ENCODE measurements around the gene WDR46. TPM values are rescaled to one million over a fixed set of nuclear protein-coding genes. Genes with fewer than 3 reads are reported as not detected.
A peak's percentile ranks its signal among the peaks of the same experiment; 100 is the strongest.

The WDR46 gene
- total RNA-seq, 4 donors from 2014 or later = 46.5 to 88.4 (median 69.1) TPM

GRCh38 chr6:33313709-33314514, 24.9 kb upstream of the WDR46 start, which contains the start of gene TAPBP:
Gene TAPBP (minus strand): TSS chr6:33314078. CDS start chr6:33314041, 37 bp downstream.
- 0 to 1% methylated on average over 36 to 46 of the region's 47 CpGs for WGBS, 2 donors
- DNase-seq (ENCODE audit: low spot score in 2 of 2) = peak; percentile 36 to 40

GRCh38 chr6:33313105-33313708, 24.2 kb upstream of the WDR46 start:
- H3K4me1 ChIP-seq = peaks cover 0 to 55% (median 29%) of the 10 kb centered on the region in 4 donors
- TF ChIP-seq CTCF (IDR thresholded peaks at IDR 0.05) (no peak), EP300 (IDR thresholded peaks at IDR 0.05) (no peak), POLR2A (IDR thresholded peaks at IDR 0.05) (no peak)
- H3K27me3 ChIP-seq = no peaks in the 10 kb centered on the region
- H3K27ac ChIP-seq = peak overlapping the region; percentile 85 to 98 (median 95)
- H3K9me3 ChIP-seq = no peaks in the 10 kb centered on the region
- WGBS, 2 donors = 0% methylated on average over 32 to 33 of the region's 33 CpGs
- DNase-seq (ENCODE audit: low spot score in 2 of 2) = peak; percentile 34 to 44
- H3K36me3 ChIP-seq = peaks cover 0 to 27% (median 0%) of the 10 kb centered on the region in 3 donors
- H3K4me3 ChIP-seq = peak overlapping the region; percentile 68 to 88 (median 78)

More at GRCh38 chr6:33313709-33314514, 24.9 kb upstream of the WDR46 start, which contains the start of gene TAPBP:
- H3K9me3 ChIP-seq = no peaks in the 10 kb centered on the region
- H3K36me3 ChIP-seq = peaks cover 0 to 29% (median 4%) of the 10 kb centered on the region in 3 donors
- H3K4me1 ChIP-seq = peaks cover 0 to 62% (median 33%) of the 10 kb centered on the region in 4 donors
- TF ChIP-seq CTCF (IDR thresholded peaks at IDR 0.05) (no peak), POLR2A (IDR thresholded peaks at IDR 0.05) (peak; percentile 28 to 49), EP300 (IDR thresholded peaks at IDR 0.05) (peak in 1 of 2 donors; percentile 75)
- peak within 1 kb of the TSS; percentile 68 to 88 (median 78) for H3K4me3 ChIP-seq
- H3K27ac ChIP-seq = peak within 1 kb of the TSS; percentile 85 to 98 (median 95)
- H3K27me3 ChIP-seq = no peaks in the 10 kb centered on the region

- H3K27me3 ChIP-seq = no peaks in the 10 kb centered on the region
- H3K36me3 ChIP-seq = peaks cover 0 to 29% (median 0%) of the 10 kb centered on the region in 3 donors
- H3K27ac ChIP-seq = peak overlapping the region; percentile 85 to 98 (median 95)
- H3K4me1 ChIP-seq = peaks cover 0 to 54% (median 29%) of the 10 kb centered on the region in 4 donors
- no peaks in the 10 kb centered on the region for H3K9me3 ChIP-seq
- H3K4me3 ChIP-seq = peak overlapping the region; percentile 68 to 88 (median 78)
- TF ChIP-seq EP300 (IDR thresholded peaks at IDR 0.05) (no peak), CTCF (IDR thresholded peaks at IDR 0.05) (no peak), POLR2A (IDR thresholded peaks at IDR 0.05) (no peak)
- 6 to 10% methylated on average over 28 to 29 of the region's 29 CpGs for WGBS, 2 donors
- DNase-seq (ENCODE audit: low spot score in 2 of 2) = peak; percentile 61 to 67
Observed at GRCh38 chr6:33312361-33313104, 23.5 kb upstream of the WDR46 start.

- peaks cover 0 to 21% (median 5%) of the 10 kb centered on the region in 4 donors for H3K4me1 ChIP-seq
- H3K27ac ChIP-seq = no peak overlapping the region
- 83 to 85% methylated on average over 4 of the region's 4 CpGs for whole genome bisulfite sequencing, 2 donors
- peaks cover 0 to 69% (median 13%) of the 10 kb centered on the region in 3 donors for H3K36me3 ChIP-seq
- DNase-seq (ENCODE audit: low spot score in 2 of 2) = no peak
- H3K4me3 ChIP-seq = no peak overlapping the region
- H3K27me3 ChIP-seq = no peaks in the 10 kb centered on the region
- H3K9me3 ChIP-seq = no peaks in the 10 kb centered on the region
- TF ChIP-seq POLR2A (IDR thresholded peaks at IDR 0.05) (no peak), CTCF (IDR thresholded peaks at IDR 0.05) (no peak), EP300 (IDR thresholded peaks at IDR 0.05) (no peak)
Observed at GRCh38 chr6:33306356-33306755, 17.3 kb upstream of the WDR46 start.
